ENCODE measurements around the gene ZDHHC5.

Gene ZDHHC5

DNA sequence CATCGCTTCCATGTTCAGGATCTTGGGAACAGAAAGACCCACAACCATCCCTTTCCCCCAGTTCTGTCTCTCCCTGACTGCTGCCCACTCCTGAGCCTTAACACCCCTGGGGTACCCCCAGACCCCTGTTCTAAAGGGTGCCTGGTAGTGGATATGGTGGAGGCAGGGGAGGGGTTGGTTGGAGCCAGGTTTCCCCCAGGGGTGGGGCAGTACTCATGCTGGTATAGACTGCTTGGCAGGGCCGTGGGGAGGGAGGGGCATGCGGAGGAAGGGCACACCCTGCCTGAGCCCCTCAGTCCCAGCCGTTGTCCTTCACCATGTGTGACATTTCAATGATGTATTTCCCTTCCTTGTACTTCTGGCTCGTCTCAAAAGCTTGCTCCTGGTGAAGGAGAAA lies 22.2 kb upstream of the ZDHHC5 start:
- H3K4me1 ChIP-seq (ENCODE audit: control insufficient read depth, insufficient read depth, low read length) = peaks cover 58% of the 10 kb centered on the region

DNA sequence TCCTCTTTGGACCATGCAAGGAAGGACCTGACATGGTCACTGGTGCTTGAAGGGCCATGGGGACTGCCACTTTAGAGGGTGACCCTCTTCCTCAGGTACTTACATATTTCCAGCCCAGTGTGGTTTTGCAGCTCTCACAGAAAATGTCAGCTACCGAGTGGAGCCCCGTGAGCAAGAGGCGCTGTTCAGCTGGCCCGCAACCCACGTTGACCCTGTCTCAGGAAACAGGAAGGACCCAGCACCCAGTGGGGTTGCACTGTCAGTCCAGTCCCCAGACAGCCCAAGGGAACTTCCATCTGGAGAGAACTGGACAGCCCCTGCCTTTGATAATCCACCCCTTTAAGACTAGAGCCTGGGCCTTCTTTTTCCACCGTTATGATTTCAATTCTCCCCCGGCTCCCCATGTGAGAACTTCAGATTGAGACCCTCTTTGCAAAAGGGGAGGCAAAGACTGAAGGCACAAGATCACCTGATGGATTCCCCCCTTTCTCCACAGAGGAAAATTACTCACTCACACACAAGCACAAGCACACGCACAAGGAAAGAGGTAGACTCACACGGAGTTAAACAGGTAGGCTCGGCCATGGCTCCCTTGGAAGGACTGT lies 21.6 kb upstream of the ZDHHC5 start:
- Histone ChIP-seq H3K9me3 (ENCODE audit: control insufficient read depth in 2 of 2, low read length in 2 of 2) (no peaks in the 10 kb centered on the region), H3K4me3 (ENCODE audit: low read length in 2 of 2) (no peak overlapping the region), H3K27ac (ENCODE audit: low read length) (peak overlapping the region; percentile 24), H3K27me3 (ENCODE audit: control insufficient read depth in 1 of 2, insufficient read depth in 2 of 2, low read length in 2 of 2) (peaks cover 50 to 51% of the 10 kb centered on the region in 2 donors), H3K9ac (ENCODE audit: low read length in 2 of 2) (no peak overlapping the region), H3K4me1 (ENCODE audit: control insufficient read depth, insufficient read depth, low read length) (peaks cover 54% of the 10 kb centered on the region), H3K36me3 (ENCODE audit: control insufficient read depth in 2 of 2, insufficient read depth in 2 of 2, low read length in 2 of 2) (no peaks in the 10 kb centered on the region)

More for the DNA sequence above, 22.2 kb upstream of the ZDHHC5 start:
- H3K36me3 ChIP-seq (ENCODE audit: control insufficient read depth in 2 of 2, insufficient read depth in 2 of 2, low read length in 2 of 2) = no peaks in the 10 kb centered on the region
- no peak overlapping the region for H3K9ac ChIP-seq (ENCODE audit: low read length in 2 of 2)
- H3K27ac ChIP-seq (ENCODE audit: low read length) = peak overlapping the region; percentile 24
- no peak overlapping the region for H3K4me3 ChIP-seq (ENCODE audit: low read length in 2 of 2)
- no peaks in the 10 kb centered on the region for H3K9me3 ChIP-seq (ENCODE audit: control insufficient read depth in 2 of 2, low read length in 2 of 2)
- peaks cover 44 to 47% of the 10 kb centered on the region in 2 donors for H3K27me3 ChIP-seq (ENCODE audit: control insufficient read depth in 1 of 2, insufficient read depth in 2 of 2, low read length in 2 of 2)

DNA sequence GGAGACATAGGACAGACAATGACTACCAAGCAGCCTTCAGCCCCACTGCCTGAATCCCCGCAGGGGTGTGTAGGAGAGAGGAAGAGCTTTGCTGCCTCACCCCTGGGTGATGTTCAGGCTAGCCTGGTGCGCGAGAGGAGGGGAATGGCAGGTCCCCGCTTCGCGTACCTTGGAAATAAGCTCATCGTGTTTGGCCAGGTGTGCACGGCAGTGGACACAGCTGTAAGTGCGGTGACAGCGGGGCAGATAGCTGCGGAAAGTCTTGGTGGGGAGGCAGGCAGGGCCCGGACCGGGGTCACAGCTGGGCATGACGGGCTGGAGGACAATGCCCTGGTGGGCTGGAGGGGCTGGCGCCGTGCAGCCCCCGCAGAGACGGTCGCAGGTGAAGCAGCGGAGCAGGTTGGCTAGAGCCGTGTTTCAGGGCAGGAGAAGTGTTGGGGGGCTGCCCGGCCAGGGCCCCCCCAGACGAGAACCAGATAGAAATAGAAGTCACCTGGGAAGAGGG lies 21.1 kb upstream of the ZDHHC5 start:
- peaks cover 54% of the 10 kb centered on the region for H3K4me1 ChIP-seq (ENCODE audit: control insufficient read depth, insufficient read depth, low read length)
- peaks cover 50 to 55% of the 10 kb centered on the region in 2 donors for H3K27me3 ChIP-seq (ENCODE audit: control insufficient read depth in 1 of 2, insufficient read depth in 2 of 2, low read length in 2 of 2)
- no peak overlapping the region for H3K27ac ChIP-seq (ENCODE audit: low read length)
- peak overlapping the region in 1 of 2 donors; percentile 8 for H3K4me3 ChIP-seq (ENCODE audit: low read length in 2 of 2)
- H3K36me3 ChIP-seq (ENCODE audit: control insufficient read depth in 2 of 2, insufficient read depth in 2 of 2, low read length in 2 of 2) = no peaks in the 10 kb centered on the region
- H3K9ac ChIP-seq (ENCODE audit: low read length in 2 of 2) = no peak overlapping the region
- no peaks in the 10 kb centered on the region for H3K9me3 ChIP-seq (ENCODE audit: control insufficient read depth in 2 of 2, low read length in 2 of 2)

DNA sequence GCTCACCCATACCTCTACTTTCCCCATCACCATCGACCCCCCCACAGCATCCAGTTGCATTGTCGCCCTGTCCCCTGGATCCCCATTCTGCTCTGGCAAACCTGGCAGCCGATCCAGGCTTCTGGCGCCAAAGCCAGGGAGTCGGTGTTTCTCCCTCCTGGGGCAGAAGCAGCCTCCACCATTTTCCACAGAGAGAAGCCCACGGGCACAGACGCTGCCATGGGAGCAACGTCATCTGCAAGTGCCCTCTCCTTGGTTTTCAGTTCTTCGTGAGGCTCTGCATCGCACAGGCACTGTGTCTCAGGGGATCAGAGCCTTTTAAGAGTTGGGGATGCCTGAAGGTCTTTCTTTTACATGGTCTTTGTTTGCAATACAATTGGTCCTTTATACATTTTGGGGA lies 20.5 kb upstream of the ZDHHC5 start:
- Histone ChIP-seq H3K9me3 (ENCODE audit: control insufficient read depth in 2 of 2, low read length in 2 of 2) (no peaks in the 10 kb centered on the region), H3K36me3 (ENCODE audit: control insufficient read depth in 2 of 2, insufficient read depth in 2 of 2, low read length in 2 of 2) (no peaks in the 10 kb centered on the region), H3K4me3 (ENCODE audit: low read length in 2 of 2) (peak overlapping the region in 1 of 2 donors; percentile 8), H3K27me3 (ENCODE audit: control insufficient read depth in 1 of 2, insufficient read depth in 2 of 2, low read length in 2 of 2) (peaks cover 52 to 55% of the 10 kb centered on the region in 2 donors), H3K9ac (ENCODE audit: low read length in 2 of 2) (no peak overlapping the region), H3K4me1 (ENCODE audit: control insufficient read depth, insufficient read depth, low read length) (peaks cover 53% of the 10 kb centered on the region), H3K27ac (ENCODE audit: low read length) (no peak overlapping the region)

DNA sequence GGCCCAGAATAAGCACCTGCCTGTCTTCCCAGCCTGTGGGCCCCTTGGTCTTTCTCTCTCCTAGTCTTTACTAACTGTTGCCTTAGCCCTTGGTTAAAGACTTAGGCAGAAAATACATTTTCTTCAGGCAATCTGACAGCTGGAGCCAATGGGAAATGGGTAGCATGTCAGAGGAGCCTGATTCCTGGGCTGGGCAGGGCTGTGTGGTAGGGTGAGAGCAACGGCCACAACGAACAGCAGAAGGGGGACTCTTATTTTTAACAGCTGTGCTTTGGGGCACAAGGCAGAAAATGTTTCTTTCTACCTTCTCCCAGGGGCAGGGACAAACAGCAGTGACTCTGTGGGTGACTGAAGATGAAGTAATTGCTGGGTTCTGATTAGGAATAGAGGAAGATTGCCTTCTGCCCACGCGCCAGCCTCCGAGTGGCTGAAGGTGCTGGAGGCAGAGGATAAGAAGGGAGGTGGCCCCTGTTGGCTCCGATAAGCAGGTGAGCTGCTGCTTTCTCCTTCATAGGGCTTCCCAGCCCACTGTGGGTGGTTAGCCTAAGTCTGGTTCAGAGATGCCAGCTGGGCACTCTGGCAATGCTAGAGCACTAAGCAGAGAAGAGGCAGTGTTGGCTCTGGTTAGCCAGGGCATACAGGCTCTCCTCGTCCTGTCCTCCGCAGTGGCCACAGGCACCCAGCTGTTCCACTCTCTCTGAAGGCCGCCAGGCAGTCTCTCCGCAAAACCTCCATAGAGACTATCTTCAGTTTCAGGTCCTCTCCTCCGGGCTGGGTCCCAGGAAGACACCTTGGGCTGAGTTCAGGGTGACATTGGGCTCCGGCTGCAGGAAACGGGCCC lies 19.7 kb upstream of the ZDHHC5 start:
- Histone ChIP-seq H3K9me3 (ENCODE audit: control insufficient read depth in 2 of 2, low read length in 2 of 2) (no peaks in the 10 kb centered on the region), H3K27me3 (ENCODE audit: control insufficient read depth in 1 of 2, insufficient read depth in 2 of 2, low read length in 2 of 2) (peaks cover 52 to 55% of the 10 kb centered on the region in 2 donors), H3K36me3 (ENCODE audit: control insufficient read depth in 2 of 2, insufficient read depth in 2 of 2, low read length in 2 of 2) (no peaks in the 10 kb centered on the region), H3K9ac (ENCODE audit: low read length in 2 of 2) (no peak overlapping the region), H3K4me3 (ENCODE audit: low read length in 2 of 2) (peak overlapping the region in 1 of 2 donors; percentile 67), H3K27ac (ENCODE audit: low read length) (no peak overlapping the region), H3K4me1 (ENCODE audit: control insufficient read depth, insufficient read depth, low read length) (peaks cover 51% of the 10 kb centered on the region)

DNA sequence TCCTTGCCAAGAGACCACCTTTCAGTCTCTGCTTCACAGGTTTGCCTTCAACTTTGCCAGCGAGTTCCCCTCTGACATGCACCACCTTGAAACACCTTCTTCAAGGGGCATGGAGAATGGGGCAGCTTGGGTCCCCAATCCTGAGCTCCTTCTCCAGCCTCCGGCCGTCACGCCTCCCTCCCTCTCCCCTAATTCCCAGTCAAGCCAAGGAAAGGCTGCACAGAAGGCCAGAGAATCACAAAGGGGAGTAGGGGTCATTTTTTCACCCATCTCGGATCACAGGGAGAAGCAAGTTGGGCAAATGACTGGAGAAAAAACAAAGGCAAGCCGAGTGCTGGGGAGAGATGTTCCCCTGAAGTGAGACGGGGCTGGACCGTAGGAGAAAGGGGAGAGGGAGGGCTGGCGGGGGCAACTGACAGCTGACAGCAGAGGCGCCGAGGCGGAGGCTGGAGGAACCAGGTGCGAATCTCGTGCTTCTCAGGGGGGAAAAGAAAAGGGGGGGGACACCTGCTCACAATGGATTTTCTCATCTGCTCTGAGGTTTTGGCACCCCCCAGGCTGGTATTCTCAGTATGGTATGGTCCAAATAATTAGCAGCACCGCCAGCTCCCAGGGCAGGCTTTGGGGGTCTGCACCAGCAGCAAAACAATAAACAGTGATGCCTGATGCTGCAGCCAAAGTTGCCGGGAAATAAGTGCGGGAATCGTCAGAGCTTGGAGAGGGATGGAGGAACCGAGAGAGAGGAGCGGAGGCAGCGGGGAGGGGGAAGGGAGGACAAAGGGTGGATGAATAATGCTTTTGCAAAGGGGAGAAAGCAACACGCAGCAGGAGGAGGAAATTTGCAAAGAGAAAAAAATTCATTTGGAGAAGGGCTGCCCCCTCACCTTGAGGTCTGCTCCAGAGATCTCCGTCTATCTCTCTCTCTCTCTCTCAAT lies 18.8 kb upstream of the ZDHHC5 start:
- Histone ChIP-seq H3K27ac (ENCODE audit: low read length) (no peak overlapping the region), H3K36me3 (ENCODE audit: control insufficient read depth in 2 of 2, insufficient read depth in 2 of 2, low read length in 2 of 2) (no peaks in the 10 kb centered on the region), H3K4me1 (ENCODE audit: control insufficient read depth, insufficient read depth, low read length) (peaks cover 51% of the 10 kb centered on the region), H3K27me3 (ENCODE audit: control insufficient read depth in 1 of 2, insufficient read depth in 2 of 2, low read length in 2 of 2) (peaks cover 52 to 55% of the 10 kb centered on the region in 2 donors), H3K9ac (ENCODE audit: low read length in 2 of 2) (no peak overlapping the region), H3K4me3 (ENCODE audit: low read length in 2 of 2) (peak overlapping the region; percentile 66 to 67), H3K9me3 (ENCODE audit: control insufficient read depth in 2 of 2, low read length in 2 of 2) (no peaks in the 10 kb centered on the region)

DNA sequence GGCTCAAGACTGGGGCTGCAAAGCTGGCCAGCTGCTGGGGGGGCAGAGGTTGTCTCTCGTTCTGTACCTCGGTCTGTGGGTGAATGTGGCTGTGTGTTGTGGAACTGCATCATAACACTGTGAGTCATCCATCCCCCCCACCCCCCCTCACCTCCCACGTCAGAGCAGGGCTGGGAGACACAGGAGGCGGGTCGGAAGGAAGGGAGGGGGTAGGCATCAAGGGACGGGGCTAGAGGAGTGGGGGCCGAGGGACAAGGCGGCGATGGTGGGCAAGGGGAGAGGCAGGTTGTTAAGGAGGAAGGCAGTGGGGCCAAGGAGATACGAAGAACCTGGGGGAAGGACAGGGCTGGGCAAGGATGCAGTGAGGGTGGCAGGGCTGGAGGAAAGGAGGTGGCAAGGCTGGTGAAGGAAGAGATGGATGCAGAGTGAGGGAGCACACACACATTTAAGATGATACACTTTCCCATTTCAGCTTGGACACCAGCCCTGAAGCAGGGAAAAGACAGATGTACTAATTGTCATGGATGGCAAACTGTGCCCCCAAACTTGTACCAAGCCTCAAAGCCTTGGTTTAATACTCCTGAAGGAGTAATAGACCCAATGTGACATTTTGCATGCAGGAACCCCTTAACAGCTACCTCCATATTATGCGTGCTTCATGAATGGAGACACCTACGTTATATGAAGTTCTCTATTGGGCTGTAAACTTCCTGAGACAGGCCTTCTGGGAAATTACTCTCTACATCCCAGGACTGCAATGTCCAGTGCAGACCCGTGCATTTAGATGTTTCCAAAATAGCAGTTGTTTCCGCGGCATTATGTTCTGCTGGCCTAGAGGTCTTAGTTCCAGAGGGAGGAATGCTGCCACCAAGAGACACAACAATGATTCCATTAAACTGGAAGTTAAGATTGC lies 17.8 kb upstream of the ZDHHC5 start, which contains the start of gene YPEL4:
Gene YPEL4, minus strand, starts transcription at position 87 of the 913 bp plus-strand sequence. CDS start 2,805 bp downstream, outside the sequence.
- no peaks in the 10 kb centered on the region for H3K9me3 ChIP-seq (ENCODE audit: control insufficient read depth in 2 of 2, low read length in 2 of 2)
- H3K4me3 ChIP-seq (ENCODE audit: low read length in 2 of 2) = peak within 1 kb of the TSS; percentile 66 to 67
- H3K27me3 ChIP-seq (ENCODE audit: control insufficient read depth in 1 of 2, insufficient read depth in 2 of 2, low read length in 2 of 2) = peaks cover 52 to 55% of the 10 kb centered on the region in 2 donors
- H3K9ac ChIP-seq (ENCODE audit: low read length in 2 of 2) = peak within 1 kb of the TSS in 1 of 2 donors; percentile 36
- no peaks in the 10 kb centered on the region for H3K36me3 ChIP-seq (ENCODE audit: control insufficient read depth in 2 of 2, insufficient read depth in 2 of 2, low read length in 2 of 2)
- H3K27ac ChIP-seq (ENCODE audit: low read length) = no peak within 1 kb of the TSS
- peaks cover 41% of the 10 kb centered on the region for H3K4me1 ChIP-seq (ENCODE audit: control insufficient read depth, insufficient read depth, low read length)

DNA sequence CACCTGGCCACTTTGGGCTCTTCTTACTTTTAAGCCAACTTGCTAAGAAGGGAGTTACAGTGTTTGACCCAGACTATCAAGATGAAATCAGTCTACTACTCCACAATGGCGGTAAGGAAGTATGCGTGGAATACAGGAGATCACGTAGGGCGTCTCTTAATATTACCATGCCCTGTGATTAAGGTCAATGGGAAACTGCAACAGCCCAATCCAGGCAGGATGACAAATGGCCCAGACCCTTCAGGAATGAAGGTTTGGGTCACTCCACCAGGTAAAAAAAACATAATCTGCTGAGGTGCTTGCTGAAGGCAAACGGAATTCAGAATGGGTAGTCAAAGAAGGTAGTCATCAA lies 17.2 kb upstream of the ZDHHC5 start:
- no peaks in the 10 kb centered on the region for H3K9me3 ChIP-seq (ENCODE audit: control insufficient read depth in 2 of 2, low read length in 2 of 2)
- no peaks in the 10 kb centered on the region for H3K36me3 ChIP-seq (ENCODE audit: control insufficient read depth in 2 of 2, insufficient read depth in 2 of 2, low read length in 2 of 2)
- peaks cover 51 to 53% of the 10 kb centered on the region in 2 donors for H3K27me3 ChIP-seq (ENCODE audit: control insufficient read depth in 1 of 2, insufficient read depth in 2 of 2, low read length in 2 of 2)
- H3K9ac ChIP-seq (ENCODE audit: low read length in 2 of 2) = no peak overlapping the region
- no peak overlapping the region for H3K27ac ChIP-seq (ENCODE audit: low read length)
- H3K4me1 ChIP-seq (ENCODE audit: control insufficient read depth, insufficient read depth, low read length) = peaks cover 36% of the 10 kb centered on the region
- no peak overlapping the region for H3K4me3 ChIP-seq (ENCODE audit: low read length in 2 of 2)

DNA sequence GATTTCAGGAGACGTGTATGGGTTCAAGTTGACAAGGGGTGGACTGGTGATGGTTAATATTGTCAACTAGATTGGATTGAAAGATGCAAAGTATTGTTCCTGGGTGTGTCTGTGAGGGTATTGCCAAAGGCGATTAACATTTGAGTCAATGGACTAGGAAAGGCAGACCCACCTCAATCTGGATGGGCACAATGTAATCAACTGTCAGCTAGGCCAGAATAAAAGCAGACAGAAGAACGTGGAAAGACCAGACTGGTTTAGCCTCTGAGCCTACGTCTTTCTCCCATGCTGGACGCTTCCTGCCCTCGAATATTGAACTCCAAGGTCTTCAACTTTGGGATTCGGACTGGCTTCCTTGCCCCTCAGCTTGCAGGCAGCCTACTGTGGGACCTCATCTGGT lies 16.5 kb upstream of the ZDHHC5 start:
- no peak overlapping the region for H3K9ac ChIP-seq (ENCODE audit: low read length in 2 of 2)
- no peak overlapping the region for H3K27ac ChIP-seq (ENCODE audit: low read length)
- no peak overlapping the region for H3K4me3 ChIP-seq (ENCODE audit: low read length in 2 of 2)
- no peaks in the 10 kb centered on the region for H3K9me3 ChIP-seq (ENCODE audit: control insufficient read depth in 2 of 2, low read length in 2 of 2)
- peaks cover 45 to 46% of the 10 kb centered on the region in 2 donors for H3K27me3 ChIP-seq (ENCODE audit: control insufficient read depth in 1 of 2, insufficient read depth in 2 of 2, low read length in 2 of 2)
- H3K4me1 ChIP-seq (ENCODE audit: control insufficient read depth, insufficient read depth, low read length) = peaks cover 32% of the 10 kb centered on the region
- no peaks in the 10 kb centered on the region for H3K36me3 ChIP-seq (ENCODE audit: control insufficient read depth in 2 of 2, insufficient read depth in 2 of 2, low read length in 2 of 2)

All from stomach smooth muscle (tissue), 2 donors.